Lower leg skin (tissue), 4 donors: ENCODE results near the gene CXCR2. TPM values are rescaled to one million over a fixed set of nuclear protein-coding genes. Genes with fewer than 3 reads are reported as not detected.

Experiments used
- DNase-seq, 2 donors: peaks; one replicate each; pipeline ENCODE4 v3.0.0-alpha.2; 2019; ENCODE audit warnings: low spot score in 2 of 2
- H3K4me3 ChIP-seq: fragments of 200-600 bp; sonication (generic); 2 replicates; pipeline ENCODE4 v1.5.1; 2017; ENCODE audit warnings: mild to moderate bottlenecking, low read depth; ENCODE audit not compliant: poor library complexity, severe bottlenecking
- CTCF ChIP-seq, 3 donors: fragments of 450-650 bp; IDR thresholded peaks; one replicate each; pipeline ENCODE4 v1.5.1; 2016; ENCODE audit warnings: antibody characterized with exemption in 3 of 3, mild to moderate bottlenecking in 3 of 3, moderate library complexity in 2 of 3
- POLR2A ChIP-seq, 2 donors: fragments of 450-650 bp; IDR thresholded peaks; one replicate each; pipeline ENCODE4 v1.6.1; 2016 to 2017; ENCODE audit warnings: antibody characterized with exemption in 2 of 2, mild to moderate bottlenecking in 1 of 2, moderate library complexity in 1 of 2
- WGBS, 2 donors: methylation state at CpG; one replicate each; pipeline ENCODE4 v1.1.5; 2018; 5-methylcytosine and 5-hydroxymethylcytosine counted together
- intact Hi-C: fragments of 100-400 bp; cut with DNase I; formaldehyde crosslinking; loops from one replicate; pipeline ENCODE4 v1.15.0; 2023; ENCODE audit warnings: low total_unique reads
- total RNA-seq, 4 donors: library from RNA; depleted of rRNA; stranded (reverse); fragments of >200 nt; gene quantifications; one replicate each; pipeline ENCODE4 v1.1.0, GENCODE V29; 2016

Gene CXCR2
- total RNA-seq, 4 donors from 2014 or later, result 1.7 to 2.8 (median 1.8) TPM

DNA sequence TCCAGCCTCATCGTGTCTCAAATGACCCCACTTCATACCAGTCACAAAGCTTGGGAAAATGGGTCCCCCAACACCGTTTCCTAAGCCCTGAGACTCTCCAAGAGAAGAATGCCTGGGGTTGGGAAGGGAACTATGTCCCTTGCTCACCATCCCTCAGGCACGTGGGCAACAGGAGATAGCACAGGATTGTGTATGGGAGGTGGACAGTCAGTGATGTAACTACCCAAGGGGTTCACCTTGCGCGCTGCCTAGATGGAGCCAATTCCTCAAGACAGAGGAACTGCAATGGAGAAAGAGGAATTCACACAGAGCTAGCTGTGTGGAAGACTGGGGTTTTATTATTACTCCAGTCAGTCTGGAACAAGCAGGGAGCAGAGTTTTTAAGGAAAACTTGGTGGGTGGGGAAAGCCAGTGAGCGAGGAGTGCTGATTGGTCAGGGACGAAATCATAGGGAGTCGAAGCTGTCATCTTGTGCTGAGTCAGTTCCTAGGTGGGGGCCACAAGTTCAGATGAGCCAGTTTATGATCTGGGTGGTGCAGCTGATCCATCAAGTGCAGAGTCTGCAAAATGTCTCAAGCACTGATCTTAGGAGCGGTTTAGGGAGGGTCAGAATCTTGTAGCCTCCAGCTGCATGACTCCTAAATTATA is 54.8 kb downstream of the CXCR2 start:
- no peak overlapping the region for H3K4me3 ChIP-seq
- WGBS, 2 donors, result 48 to 53% methylated on average over 9 of the region's 9 CpGs
- TF ChIP-seq POLR2A (IDR thresholded peaks at IDR 0.05) (no peak), CTCF (IDR thresholded peaks at IDR 0.05) (no peak)
- no peak for DNase-seq
- intact Hi-C loops, result loop anchor here (10.0 kb wide), 1 partner anchor 84 kb away; the partner anchor contains the start of gene GPBAR1

- TF ChIP-seq CTCF (IDR thresholded peaks at IDR 0.05) (no peak), POLR2A (IDR thresholded peaks at IDR 0.05) (no peak)
- no peak overlapping the region for H3K4me3 ChIP-seq
- no peak for DNase-seq
- intact Hi-C loops, result loop anchor here (10.0 kb wide), 1 partner anchor 80 kb away; the partner anchor contains the start of gene GPBAR1
- 78 to 93% methylated on average over 1 of the region's 1 CpG for WGBS, 2 donors
These were observed 58.5 kb downstream of the CXCR2 start for GRCh38 chr2:218184331-218184730.

DNA sequence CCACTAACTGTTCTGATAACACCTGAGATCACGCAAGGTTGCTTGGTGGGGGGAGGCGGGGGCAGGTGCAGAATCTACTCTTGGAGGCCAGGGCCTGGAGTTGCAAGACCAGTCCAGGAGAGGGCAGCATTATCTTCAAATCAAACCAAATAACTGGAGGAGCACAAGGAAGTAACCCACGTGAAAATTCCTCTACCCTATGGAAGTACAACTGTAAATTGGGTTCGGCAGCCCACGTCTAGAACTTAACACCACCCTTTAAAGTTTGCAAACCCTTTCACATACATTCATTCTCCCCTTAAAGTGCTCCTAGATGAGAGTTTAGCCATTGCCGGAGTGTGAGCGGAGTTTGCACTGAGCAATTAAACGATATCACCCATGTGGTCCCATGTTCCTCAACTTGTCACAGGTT is 60.5 kb downstream of the CXCR2 start:
- TF ChIP-seq POLR2A (IDR thresholded peaks at IDR 0.05) (no peak), CTCF (IDR thresholded peaks at IDR 0.05) (peak in 1 of 3 donors; percentile 84)
- no peak overlapping the region for H3K4me3 ChIP-seq
- intact Hi-C loops, result loop anchor here (10.0 kb wide), 1 partner anchor 78 kb away; the partner anchor contains the start of gene GPBAR1
- WGBS, 2 donors, result 34 to 35% methylated on average over 8 of the region's 8 CpGs
- peak; percentile 70 to 84 for DNase-seq

Other genes starting within 250 kb of the CXCR2 start
- gene TNS1, start 123.0 kb upstream of the CXCR2 start, total RNA-seq, result 100 to 1,000 TPM in 2 of 4 donors, 10 to 100 TPM in 2; 57.7 to 120 (median 95.7) TPM
- gene RUFY4, start 56.8 kb upstream of the CXCR2 start, total RNA-seq, result not detected
- under 1 TPM in 2 of 4 donors, not detected in 2; 0.15 to 0.46 TPM for gene CXCR1, start 40.9 kb downstream of the CXCR2 start, total RNA-seq
- 100 to 1,000 TPM; 233 to 344 (median 300) TPM for gene ARPC2, start 91.2 kb downstream of the CXCR2 start, total RNA-seq
- 1 to 10 TPM in 3 of 4 donors, under 1 TPM in 1; 0.34 to 1.7 (median 1.4) TPM for gene GPBAR1, start 135.0 kb downstream of the CXCR2 start, total RNA-seq
- gene AAMP, start 144.1 kb downstream of the CXCR2 start, total RNA-seq, result 100 to 1,000 TPM; 142 to 171 (median 151) TPM
- gene PNKD, start 144.5 kb downstream of the CXCR2 start, total RNA-seq, result 10 to 100 TPM; 26.6 to 60.6 (median 43.3) TPM
- 100 to 1,000 TPM; 205 to 318 (median 287) TPM for gene TMBIM1, start 166.5 kb downstream of the CXCR2 start, total RNA-seq
- not detected for gene CATIP, start 230.8 kb downstream of the CXCR2 start, total RNA-seq